HG03025 (cell line): Measurements from ENCODE around the gene GRAP2.
"Not testable (repeated sequence)": the region's sequence is repeated elsewhere in the genome, so short reads cannot be mapped to it uniquely, and the experiment has no call there.

Source experiments
- ATAC-seq: cut with Tn5 transposase; IDR thresholded peaks from one replicate; pipeline ENCODE4 v1.9.1; 2021; ENCODE audit warnings: mild to moderate bottlenecking, moderate library complexity; ENCODE audit not compliant: unreplicated experiment, low FRiP score

GRAP2 gene

DNA sequence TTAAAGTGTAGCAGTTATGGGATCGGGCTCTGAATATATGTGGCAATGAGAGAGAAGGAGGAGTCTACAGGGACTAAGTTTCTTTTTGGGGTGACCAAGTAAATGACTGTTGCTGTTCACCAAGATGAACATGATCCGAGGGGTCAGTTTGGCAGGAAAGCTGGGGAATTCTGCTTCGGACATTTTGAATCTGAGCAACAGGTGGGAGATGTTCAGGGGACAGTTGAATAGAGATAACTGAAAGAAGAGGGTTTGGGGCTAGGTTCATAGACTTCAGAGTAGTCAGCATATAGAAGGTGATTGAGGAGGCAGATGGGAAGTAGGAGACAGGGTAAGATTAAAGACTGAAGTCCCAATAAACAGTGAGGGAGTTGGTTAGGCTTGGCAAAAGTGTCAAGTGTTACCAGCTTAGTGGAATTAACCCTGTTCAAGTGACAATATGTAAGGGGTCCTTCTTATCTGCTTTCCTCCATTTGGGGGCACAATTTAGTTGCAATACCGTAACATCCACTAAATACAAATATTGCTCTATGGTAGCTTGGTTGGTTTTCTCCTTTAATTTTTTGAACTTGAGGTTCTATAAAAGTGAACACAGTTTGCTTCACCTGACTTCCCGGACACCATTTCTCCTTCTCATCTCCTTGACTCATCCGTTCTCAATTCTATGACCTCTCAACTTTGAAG, 4.4 kb upstream of the GRAP2 start:
- ATAC-seq: no peak

DNA sequence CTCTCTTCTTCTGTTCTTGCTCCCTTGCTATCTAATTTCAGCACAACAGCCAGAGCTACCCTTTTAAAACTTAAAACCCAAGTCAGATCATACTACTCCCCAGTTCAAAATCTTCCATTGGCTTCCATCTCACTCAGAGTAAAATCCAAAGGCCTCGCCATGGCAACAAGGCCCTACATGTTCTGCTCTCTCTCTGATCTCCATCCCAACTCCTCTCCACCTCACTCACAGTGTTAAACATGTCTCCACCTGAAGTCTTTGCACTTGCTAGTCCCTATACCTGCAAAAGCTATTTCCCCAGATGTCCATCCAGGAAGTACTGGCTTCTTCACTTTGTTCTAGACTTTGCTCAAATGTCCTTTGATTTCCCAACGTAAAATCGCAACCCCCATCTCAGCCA, 3.0 kb upstream of the GRAP2 start:
- no peak for ATAC-seq

DNA sequence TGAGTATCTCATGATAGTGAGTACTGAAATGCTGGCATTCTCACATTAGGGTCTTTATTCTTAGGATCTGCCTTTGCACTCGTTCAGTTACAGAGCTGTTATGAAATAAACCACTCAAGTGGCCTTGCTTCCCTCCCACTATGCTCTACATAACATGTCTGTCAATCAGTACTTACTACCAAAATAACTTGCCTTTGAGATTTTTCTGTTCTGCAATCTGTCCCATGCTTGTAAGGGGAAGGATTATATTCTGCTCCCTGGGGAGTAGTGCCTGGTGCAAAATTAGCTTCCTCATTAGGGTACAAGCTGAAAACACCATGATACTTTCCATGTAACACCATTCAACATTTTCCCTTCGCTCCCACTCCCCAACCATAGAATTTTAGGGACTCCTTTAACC, 1.9 kb upstream of the GRAP2 start:
- ATAC-seq: peak; percentile 64

DNA sequence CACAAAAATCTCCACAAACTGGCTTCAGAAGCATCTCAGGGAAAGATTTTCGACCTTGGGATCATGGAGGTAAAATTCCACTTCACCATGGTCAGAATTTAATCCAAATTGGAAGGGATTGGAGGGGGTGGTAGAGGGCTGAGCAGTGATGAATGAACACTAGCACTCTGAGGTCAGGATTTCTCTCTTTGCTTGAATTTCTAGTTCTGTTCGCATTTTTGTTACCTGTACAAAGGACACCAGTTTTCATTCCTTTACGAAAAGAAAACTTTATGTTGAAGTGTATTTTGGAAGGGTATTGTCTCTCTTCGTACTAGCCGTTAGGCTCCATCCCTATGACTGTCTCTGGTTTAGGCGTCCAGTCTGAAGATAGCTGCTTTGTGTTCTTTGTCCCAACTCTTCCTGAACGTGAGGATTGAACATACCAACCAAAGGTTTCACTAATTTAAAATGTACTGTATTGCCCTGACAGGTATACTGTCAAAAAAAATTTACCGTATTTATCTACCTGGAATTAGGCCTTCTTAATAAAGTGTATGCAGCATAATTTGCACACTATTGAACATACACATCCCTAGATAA, 772 bp downstream of the GRAP2 start:
- no peak for ATAC-seq

DNA sequence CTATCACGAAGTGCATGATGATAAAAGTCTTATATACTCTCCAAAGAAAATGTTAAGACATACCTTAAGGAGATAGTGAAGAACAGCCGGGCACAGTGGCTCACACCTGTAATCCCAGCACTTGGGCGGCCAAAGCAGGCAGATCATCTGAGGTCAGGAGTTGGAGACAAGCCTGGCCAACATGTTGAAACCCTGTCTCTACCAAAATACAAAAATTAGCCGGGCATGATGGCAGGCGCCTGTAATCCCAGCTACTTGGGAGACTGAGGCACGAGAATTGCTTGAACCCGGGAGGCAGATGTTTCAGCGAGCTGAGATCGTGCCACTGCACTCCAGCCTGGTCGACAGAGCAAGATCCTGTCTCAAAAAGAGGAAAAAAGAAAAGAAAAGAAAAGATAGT, 3.1 kb downstream of the GRAP2 start:
- not testable (repeated sequence) for ATAC-seq

DNA sequence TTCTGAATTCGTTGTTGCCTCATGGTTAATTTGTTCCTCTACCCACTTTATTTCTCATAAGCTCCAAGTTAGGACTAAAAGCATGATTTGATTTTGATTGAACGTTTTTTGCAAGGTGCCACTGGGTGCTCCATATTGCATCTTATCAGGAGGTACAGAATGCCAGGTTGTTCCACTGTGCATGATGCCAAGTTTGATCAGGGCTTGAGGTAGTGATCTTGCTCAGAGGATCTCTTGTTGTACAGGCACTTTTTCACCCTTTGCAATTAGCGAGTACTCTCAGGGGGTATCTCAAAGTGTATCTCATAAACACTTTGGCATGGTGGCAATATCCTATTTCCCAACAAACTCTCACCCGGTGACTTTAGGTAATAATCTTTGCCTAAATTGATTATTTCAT, 4.0 kb downstream of the GRAP2 start:
- no peak for ATAC-seq

DNA sequence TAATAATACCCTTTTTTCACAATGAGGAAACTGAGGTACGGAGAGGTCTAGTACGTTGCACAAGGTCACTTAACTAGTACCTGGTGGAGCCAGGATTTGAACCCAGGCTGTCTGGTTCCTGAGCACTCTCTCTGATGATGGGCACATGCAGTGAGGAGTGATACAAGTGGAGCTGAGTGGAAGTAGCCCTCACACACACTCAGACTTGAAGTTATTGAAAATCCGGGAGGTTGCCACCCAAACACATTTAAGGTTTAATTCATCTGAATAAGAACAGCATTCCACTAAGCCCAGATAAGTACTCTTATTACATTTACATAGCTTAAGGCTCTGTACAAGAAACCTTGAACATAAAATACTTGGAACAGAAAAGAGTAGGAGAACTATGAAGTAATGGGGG, 4.8 kb downstream of the GRAP2 start:
- ATAC-seq: no peak

DNA sequence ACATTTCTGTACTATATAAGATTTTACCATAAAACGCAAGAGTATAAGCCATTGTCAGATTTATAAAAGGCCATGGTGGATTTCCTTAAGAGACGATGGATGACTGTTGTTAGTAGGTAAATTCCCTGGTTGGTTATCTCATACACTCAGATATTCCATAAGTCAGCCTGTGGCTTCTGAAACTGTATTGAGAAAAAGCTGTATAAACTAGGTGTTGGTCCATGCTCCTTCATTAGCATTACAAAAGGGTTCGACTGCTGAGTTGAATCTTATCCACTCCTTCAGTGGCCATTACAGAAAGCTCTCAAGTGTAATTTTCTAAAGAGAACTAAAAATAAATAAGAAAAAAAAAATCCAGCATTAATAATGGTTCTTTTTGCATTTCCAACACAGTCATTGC, 5.3 kb downstream of the GRAP2 start:
- ATAC-seq: no peak

DNA sequence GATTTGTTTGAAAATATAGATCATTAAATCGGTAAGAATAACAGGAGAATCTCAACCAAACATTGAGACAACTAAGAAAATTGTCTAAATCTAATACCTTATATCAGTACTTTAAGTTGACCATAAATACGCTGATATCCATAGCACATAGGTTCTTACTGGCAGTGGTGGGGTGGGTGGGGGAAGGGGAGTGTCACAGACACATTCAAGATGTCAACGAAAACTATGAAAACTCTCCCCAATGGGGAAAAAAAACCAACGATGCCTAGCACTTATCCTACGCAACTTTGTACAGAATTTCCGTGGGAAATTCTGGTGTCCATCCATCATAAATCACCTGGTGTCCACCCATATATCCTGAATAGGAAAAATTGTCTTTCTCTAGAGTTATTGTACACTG, 6.2 kb downstream of the GRAP2 start:
- no peak for ATAC-seq

DNA sequence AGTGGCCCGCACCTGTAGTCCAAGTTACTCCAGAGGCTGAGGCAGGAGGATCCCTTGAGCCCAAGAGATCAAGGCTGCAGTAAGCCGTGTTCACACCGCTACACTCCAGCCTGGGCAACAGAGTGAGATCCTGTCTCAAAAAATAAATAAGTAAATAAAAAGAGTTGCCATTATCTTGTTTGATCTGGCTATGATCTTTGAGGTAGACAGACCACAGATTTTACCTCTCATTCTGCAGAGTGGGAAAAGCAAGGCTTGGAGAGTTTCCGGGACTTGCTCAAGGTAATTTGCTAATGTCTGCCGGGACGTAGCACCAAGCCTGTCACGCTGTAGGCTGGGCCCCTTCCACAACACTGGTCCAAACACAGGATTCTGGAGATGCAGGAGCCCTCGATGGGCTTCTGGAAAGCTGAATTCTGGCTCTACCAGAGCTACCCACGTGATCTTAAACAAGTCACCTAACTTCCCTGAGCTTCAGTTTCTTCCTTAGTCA, 6.8 kb downstream of the GRAP2 start:
- ATAC-seq: no peak

DNA sequence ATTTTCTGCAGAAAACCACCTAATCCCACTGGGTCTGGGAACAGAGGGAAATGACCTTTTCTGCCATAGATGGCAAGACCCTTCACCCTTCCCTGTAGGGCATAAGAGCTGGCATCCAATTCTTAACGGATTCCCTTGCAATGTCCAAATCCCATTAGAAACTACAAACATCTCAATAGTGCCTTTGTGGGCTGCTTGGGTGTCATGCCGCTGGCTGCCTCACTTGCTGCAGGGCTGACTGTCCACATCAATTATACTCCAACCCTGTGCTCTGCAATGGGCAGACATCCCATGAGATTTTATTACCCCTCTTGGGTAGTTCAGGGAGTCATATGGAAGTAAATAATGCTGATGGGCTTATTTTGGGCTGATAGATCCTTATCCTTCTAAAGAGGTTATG, 7.3 kb downstream of the GRAP2 start:
- ATAC-seq: no peak

DNA sequence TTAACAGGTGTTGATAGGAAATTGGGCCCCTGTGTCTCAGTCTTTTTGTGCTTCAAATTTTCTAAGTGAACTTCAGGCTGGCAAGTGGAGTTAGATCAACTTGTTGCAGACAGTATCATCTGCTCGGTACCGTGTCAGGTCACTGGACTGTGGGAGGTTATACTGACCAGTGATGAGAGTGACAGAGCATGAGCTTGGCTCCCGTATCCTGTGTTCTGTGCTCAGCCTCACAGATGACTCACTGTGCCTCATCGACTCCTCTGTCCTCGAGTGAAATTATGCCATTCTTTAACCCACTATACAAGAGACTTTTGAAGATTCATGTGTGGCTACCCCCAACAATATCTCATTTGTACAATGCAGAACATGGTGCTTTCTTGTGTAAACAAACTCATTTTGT, 7.9 kb downstream of the GRAP2 start:
- ATAC-seq: no peak

DNA sequence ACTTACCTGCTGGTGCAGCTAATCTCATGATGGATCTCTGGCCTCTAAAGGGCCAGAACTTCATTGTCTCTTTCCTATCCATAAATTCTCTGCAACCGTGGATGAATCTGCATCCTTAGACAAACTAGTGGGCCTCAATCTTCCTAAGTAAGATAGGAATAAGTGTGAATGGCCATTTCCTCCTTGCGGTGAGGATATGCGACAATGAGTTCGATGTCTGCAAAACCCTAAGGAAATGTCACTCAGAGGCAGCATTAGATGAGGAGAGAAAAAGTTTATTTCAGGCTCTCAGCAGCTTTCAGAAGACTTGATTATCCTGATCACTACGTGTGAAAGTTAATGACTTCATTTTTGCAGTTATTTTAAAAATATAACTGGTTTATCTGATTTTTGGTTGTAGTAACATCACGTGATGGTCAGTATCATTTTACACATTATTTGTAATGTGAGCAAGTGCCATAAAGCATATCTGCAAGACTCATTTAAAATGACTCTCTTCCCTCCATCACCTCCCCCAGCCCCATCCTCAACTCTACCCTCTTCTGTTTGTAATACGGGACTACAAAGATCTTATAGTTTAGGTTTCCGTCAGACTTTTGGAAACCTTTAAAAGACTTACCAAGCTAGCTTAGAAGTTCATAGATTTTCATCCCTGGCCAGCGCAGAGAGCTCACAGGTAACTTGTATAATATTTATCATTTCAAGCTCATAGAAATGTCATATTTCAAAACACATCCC, 10.2 kb downstream of the GRAP2 start:
- ATAC-seq: no peak

DNA sequence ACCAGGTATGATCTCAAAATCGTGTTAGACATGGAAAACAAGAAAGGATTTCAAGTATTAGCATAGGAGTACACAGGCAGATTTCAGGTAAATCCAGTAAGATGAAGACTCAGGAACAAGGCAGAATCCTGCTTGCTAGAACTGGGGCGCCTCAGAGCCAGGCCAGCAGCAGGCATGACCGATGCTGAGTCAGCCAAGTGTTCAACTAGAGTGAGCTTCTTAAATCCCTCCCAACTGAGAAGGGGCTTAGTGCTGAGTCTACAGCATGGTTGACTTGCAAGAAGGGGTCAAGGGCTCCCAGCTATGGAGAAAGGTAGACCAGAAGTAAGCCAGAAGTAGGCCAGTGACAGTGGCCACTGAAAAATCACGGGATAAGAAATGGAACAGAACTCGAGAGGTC, 12.4 kb downstream of the GRAP2 start:
- no peak for ATAC-seq

DNA sequence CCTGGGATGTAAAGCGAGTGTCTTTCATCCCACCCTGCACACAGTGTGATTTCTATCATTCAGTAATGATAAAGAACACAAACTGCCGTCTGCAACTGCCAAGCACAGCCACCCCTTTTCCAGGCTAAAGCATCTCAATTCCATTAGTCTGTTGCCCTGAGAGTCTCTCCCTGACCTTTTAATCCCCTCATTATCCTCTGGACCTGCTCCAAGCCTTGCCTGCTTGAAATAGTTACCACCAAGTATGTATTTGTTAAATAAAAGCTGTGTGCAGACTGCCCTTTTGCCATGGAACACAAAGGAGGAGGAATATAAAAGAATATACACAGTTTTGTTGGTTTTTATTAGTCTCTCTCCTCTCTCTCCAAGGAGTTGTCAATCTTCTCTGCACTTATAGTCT, 13.0 kb downstream of the GRAP2 start:
- no peak for ATAC-seq

DNA sequence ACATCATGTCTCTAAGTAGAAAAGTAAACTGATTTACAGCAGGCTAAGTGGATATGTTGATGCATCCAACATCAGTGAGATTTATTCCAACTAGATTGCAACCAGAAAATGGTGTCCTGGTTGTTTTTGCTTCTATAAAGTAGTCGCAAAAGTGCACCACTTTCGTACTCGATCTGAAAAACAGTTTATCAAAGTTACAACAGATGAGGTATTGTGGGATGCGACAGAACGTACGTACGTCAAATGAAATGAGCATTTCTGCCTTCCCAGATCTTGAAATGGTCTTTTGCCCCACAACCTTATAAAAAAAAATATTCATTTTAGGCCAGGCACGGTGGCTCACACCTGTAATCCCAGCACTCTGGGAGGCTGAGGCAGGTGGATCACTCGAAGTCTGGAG, 13.7 kb downstream of the GRAP2 start:
- no peak for ATAC-seq

DNA sequence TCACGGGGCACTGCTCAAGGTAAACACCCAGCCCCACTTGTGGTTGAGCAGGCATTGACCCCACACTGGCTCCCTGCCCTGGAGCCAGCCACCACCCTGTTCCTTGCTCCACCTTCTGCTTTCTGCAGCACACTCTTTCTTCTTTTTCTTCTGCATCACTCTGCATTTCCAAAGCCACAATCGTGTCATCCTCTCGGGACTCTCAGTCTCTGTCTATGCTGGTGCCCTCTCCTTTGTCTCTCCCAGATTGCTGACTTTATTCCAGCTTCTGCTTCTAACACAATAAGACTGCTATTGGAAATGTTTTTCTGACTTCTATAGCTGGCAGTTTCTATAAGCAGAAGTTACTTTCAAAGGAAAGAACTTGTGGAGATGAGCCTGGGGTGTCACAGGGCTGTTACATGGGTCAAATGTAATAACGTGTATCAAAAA, 14.4 kb downstream of the GRAP2 start:
- ATAC-seq: no peak

DNA sequence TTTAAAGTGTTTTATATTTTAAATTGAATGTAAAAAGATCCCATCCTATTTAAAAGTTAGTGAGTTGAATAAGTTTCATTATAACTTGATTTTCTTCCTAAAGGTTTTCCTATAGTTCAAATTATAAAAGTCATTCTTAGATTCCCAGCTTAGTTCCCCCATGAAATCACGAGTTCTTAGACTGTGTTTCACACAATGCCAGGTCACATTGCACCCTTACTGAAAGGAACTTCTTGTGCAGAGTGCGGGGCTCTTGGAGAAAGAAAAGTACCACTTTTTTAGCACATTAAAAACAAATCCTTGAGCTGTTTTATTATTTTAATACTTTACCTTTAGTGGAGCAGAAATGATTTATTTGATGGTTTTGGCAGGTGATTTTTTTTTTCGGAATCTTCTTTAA, 15.6 kb downstream of the GRAP2 start:
- ATAC-seq: no peak

DNA sequence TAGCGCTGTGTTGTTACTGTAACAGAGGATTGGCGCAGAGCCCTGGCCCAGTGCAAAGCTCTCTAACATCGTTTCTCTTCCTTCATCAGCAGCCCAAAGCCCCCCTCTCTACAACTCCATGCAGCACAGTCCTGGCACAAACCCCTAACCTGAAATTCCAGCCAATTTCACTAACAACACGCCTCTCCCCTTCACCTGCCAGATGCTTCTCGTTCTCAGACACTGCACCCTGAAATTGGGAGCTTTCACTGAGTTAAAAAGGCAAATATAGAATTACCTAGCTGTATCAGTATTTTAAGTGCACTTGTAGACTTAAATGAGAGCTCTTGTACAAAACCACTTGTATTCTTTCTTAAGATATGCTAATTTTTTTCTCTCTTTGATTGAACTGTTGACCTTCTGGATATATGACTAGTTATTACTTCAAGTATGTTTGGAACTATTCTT, 16.3 kb downstream of the GRAP2 start:
- ATAC-seq: no peak

DNA sequence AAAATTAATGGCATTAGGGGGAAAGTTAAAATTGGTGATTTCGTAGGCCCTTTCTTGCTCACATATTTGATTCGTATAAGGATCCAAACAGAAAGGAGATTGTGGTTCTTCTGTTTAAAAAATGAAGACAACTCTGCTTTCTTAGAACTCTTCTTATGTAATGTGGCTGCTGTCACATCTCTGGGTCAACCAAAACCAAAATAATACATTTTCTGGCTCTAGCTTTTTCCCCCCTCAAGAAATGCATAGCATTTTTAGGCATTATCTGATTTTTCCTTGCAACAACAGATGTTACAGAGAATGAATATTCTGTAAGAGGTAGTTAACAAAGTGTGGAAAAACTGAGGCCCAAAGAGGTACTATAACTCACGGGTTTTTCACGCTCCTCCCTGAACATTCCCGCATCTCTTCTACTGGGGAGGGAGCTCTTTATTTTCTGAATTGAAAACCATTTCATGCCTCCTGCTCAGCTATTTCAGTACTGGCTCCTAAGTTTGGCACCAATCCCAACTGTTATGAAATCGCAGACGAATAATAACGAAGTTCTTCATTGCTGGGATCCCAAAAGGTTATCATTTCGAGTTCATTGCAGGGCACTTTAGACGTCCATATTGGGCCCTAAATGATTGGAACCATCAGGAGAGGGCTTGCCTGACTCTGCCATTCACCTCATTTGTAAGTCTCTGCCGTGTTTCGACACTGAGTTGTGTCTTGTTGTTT, 17.1 kb downstream of the GRAP2 start:
- ATAC-seq: no peak

DNA sequence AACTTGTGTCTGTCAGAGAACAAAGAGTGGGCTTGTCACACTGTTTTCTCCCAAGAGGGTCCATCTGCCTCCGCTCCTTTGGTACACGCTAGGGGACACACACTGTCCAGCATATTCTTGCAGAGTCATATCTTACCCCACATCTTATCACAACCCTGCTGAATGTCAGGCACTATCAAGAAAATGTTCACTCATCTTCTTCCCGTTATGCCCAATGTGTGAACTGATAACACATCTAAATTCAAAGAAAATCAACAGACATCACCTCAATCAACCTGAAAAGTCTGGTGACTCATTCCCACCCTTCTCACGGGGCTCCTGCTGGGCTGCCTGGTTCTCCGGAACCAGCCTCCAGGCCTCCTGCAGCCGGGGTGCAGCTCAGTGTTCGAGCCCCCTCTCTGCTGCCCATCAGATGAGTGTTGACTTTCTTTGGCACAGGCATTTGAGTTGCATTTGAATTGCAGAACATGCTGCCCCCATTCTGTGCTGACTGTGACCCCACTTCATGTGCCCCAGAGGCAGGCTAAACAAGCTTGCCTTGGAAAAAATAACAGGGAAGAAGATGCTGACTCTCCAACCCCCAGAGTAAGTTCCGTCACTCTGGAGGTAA, 19.4 kb downstream of the GRAP2 start:
- no peak for ATAC-seq
